ENCODE results near the gene TCF7L1. TPM values are rescaled to one million over a fixed set of nuclear protein-coding genes. Genes with fewer than 3 reads are reported as not detected.

TCF7L1 gene
- total and polyA plus RNA-seq, 9 of the 15 experiments (the other 6 are each of a cell fraction or from before 2014, with no cell fraction given), result 0.03 to 0.11 (median 0.07) TPM; not detected in 5

DNA sequence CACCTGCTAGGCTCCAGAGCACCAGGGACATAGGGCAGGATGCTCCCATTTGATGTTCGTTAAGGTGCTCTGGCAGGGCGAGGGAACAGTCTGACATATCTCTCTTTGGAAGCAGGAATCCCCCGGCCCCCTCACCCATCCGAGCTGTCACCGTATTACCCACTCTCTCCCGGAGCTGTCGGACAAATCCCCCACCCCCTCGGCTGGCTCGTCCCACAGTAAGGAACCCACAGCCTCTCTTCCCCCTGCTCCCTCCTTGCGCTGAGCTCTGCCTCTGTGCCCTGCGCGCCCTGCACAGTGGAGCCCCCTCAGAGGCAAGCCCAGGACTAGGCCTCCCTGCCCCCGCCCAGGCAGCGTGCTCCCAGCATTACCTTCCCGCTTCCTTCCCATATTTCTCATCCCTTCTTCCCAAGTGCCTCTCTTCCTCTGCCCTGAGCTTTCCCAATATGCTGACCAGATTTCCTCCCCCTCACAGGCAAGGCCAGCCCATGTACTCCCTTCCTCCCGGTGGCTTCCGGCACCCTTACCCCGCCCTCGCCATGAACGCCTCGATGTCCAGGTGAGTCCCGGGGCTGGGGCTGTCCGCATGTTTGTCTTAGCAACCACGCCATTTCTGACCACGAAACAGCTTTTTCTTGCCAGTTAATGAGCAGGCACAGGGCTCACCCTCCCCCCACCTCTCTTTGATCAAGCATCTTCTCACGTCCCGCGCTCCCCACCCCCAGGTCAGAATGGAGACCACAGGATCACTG lies 170.8 kb downstream of the TCF7L1 start:
- Histone ChIP-seq H3K27me3 (ENCODE audit: control insufficient read depth in 2 of 2, insufficient read depth in 2 of 2, low read length in 2 of 2) (peaks cover 22 to 48% of the 10 kb centered on the region in 2 experiments; a peak in 4 of 5 replicates), H4K20me1 (replicated peaks; ENCODE audit: control insufficient read depth, insufficient read depth, low read length) (no peaks in the 10 kb centered on the region; the same call in 1 of the 2 replicates), H3K27ac (ENCODE audit: extremely low read depth, low read depth, low read length) (no peak overlapping the region), H3K9ac (ENCODE audit: insufficient read depth in 1 of 2, low read depth in 2 of 2, low read length in 2 of 2) (no peak overlapping the region), H3K79me2 (ENCODE audit: control insufficient read depth, insufficient read depth, low read length) (no peaks in the 10 kb centered on the region), H3K4me2 (ENCODE audit: insufficient read depth, low read length) (no peak overlapping the region; the same call in 1 of the 2 replicates), H2AFZ (ENCODE audit: low read depth, low read length) (no peak overlapping the region), H3K9me1 (ENCODE audit: control insufficient read depth, insufficient read depth, low read length) (no peaks in the 10 kb centered on the region), H3K9me3 (replicated peaks; ENCODE audit: control insufficient read depth, insufficient read depth, low read depth, low read length) (no peaks in the 10 kb centered on the region), H3K36me3 (ENCODE audit: control insufficient read depth, insufficient read depth, low read length) (no peaks in the 10 kb centered on the region), H3K4me3 (no peak overlapping the region), H3K4me1 (replicated peaks in 1 of 2; ENCODE audit: control insufficient read depth in 2 of 2, insufficient read depth in 2 of 2, low read length in 2 of 2) (peaks cover 9 to 24% of the 10 kb centered on the region in 2 experiments; a peak in 4 of 5 replicates)
- in situ Hi-C loops (cut with MboI) (loop anchor here (10.0 kb wide), 1 partner anchor 379 kb away; no protein-coding TSS in a partner anchor), intact Hi-C loops (cut with micrococcal nuclease) (no loop called here)
- TF ChIP-seq, protein P1, sequence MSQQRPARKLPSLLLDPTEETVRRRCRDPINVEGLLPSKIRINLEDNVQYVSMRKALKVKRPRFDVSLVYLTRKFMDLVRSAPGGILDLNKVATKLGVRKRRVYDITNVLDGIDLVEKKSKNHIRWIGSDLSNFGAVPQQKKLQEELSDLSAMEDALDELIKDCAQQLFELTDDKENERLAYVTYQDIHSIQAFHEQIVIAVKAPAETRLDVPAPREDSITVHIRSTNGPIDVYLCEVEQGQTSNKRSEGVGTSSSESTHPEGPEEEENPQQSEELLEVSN (IDR thresholded peaks at IDR 0.05; ENCODE audit: borderline replicate concordance in 1 of 2, extremely low read depth in 1 of 2, insufficient read depth in 1 of 2, insufficient read length in 1 of 2, low read depth in 1 of 2, low read length in 1 of 2, poor library complexity in 1 of 2, severe bottlenecking in 1 of 2), result peak in 1 of 2 experiments; percentile 9
- TF ChIP-seq TFAM (CRISPR knock-in tag; conservative IDR thresholded peaks at IDR 0.05), result no peak
- 14% methylated on average over 26 of the region's 28 CpGs for WGBS (ENCODE audit: insufficient coverage, low coverage, missing lambda C conversion rate)
- DNase-seq (ENCODE audit: extremely low read depth in 1 of 4, low spot score in 3 of 4) (peak in 1 of 4 experiments; percentile 34), FAIRE-seq (no peak), ATAC-seq (no peak)
- no TSS peak for BruUV-seq (replicated peaks)
- ChIA-PET CTCF (ENCODE audit: low intra/inter-chr PET ratio) (no interaction called here), POLR2A (interaction anchor here (0.6 to 0.9 kb wide), 3 partner anchors 11 to 289 kb away, joined by 3 read pairs; no protein-coding TSS in a partner anchor)

Data from K562 (cell line).